ENCODE data around the gene SYNGR2. TPM values are rescaled to one million over a fixed set of nuclear protein-coding genes. Genes with fewer than 3 reads are reported as not detected.

SYNGR2 gene
- total RNA-seq, 1 donor from 2014 or later, result 115 TPM

DNA sequence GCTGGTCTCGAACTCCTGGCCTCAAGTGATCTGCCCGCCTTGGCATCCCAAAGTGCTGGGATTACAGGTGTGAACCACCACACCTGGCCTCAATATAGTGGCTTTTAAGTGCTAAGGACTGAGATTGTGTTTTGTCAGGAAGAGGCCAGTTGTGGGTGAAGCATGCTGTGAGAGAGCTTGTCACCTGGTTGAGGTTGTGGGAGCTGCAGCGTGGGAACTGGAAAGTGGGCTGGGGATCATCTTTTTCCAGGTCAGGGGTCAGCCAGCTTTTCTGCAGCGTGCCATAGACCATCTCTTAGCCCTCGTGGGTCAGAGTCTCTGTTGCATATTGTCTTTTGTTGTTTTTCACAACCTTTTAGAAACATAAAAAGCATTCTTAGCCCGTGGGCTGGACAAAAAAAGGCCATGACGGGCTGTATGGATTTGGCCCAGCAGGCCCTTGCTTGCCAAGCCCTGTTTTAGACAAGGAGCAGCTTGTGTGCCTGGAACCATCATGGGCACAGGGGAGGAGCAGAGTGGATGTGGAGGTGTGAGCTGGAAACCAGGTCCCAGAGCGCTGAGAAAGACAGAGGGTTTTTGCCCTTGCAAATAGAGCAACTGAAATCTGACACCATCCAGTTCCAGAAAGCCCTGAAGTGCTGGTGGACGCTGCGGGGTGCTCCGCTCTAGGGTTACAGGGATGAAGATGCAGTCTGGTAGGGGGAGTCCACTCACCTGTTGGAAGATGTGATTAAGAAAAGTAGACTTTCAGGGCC is 51.2 kb downstream of the SYNGR2 start:
- Histone ChIP-seq H3K4me1 (no peaks in the 10 kb centered on the region), H3K4me3 (no peak overlapping the region), H3K27me3 (no peaks in the 10 kb centered on the region), H3K9me3 (no peaks in the 10 kb centered on the region), H3K36me3 (no peaks in the 10 kb centered on the region), H3K27ac (no peak overlapping the region)
- intact Hi-C loops (cut with DNase I), result no loop called here
- DNase-seq (ENCODE audit: low spot score in 2 of 2), result no peak
- TF ChIP-seq, protein P1, sequence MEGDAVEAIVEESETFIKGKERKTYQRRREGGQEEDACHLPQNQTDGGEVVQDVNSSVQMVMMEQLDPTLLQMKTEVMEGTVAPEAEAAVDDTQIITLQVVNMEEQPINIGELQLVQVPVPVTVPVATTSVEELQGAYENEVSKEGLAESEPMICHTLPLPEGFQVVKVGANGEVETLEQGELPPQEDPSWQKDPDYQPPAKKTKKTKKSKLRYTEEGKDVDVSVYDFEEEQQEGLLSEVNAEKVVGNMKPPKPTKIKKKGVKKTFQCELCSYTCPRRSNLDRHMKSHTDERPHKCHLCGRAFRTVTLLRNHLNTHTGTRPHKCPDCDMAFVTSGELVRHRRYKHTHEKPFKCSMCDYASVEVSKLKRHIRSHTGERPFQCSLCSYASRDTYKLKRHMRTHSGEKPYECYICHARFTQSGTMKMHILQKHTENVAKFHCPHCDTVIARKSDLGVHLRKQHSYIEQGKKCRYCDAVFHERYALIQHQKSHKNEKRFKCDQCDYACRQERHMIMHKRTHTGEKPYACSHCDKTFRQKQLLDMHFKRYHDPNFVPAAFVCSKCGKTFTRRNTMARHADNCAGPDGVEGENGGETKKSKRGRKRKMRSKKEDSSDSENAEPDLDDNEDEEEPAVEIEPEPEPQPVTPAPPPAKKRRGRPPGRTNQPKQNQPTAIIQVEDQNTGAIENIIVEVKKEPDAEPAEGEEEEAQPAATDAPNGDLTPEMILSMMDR (IDR thresholded peaks at IDR 0.05), result no peak

Other genes starting within 250 kb of the SYNGR2 start
- 25.8 TPM for gene TNRC6C, start 209.9 kb upstream of the SYNGR2 start, total RNA-seq
- 173 TPM for gene TMC6, start 39.8 kb upstream of the SYNGR2 start, total RNA-seq
- 9.6 TPM for gene TMC8, start 37.8 kb upstream of the SYNGR2 start, total RNA-seq
- not detected for gene C17orf99, start 22.2 kb upstream of the SYNGR2 start, total RNA-seq
- gene TK1, start 18.5 kb downstream of the SYNGR2 start, total RNA-seq, result not detected
- 107 TPM for gene AFMID, start 18.8 kb downstream of the SYNGR2 start, total RNA-seq
- 0.11 TPM for gene BIRC5, start 45.7 kb downstream of the SYNGR2 start, total RNA-seq
- gene TMEM235, start 63.0 kb downstream of the SYNGR2 start, total RNA-seq, result not detected
- gene SOCS3, start 191.5 kb downstream of the SYNGR2 start, total RNA-seq, result 620 TPM
- gene PGS1, start 210.1 kb downstream of the SYNGR2 start, total RNA-seq, result 41.8 TPM